HG03196 (cell line): ENCODE measurements around the gene SLC8B1.

Experiments
- ATAC-seq: cut with Tn5 transposase; IDR thresholded peaks from one replicate; pipeline ENCODE4 v1.9.1; 2021; ENCODE audit not compliant: unreplicated experiment

The SLC8B1 gene

GRCh38 chr12:113325916-113326315 lies 9.0 kb downstream of the SLC8B1 start:
- ATAC-seq: no peak

- no peak for ATAC-seq
Measured at GRCh38 chr12:113322343-113322742, 12.6 kb downstream of the SLC8B1 start.

- no peak for ATAC-seq
Measured at GRCh38 chr12:113320401-113320800, 14.5 kb downstream of the SLC8B1 start.

DNA sequence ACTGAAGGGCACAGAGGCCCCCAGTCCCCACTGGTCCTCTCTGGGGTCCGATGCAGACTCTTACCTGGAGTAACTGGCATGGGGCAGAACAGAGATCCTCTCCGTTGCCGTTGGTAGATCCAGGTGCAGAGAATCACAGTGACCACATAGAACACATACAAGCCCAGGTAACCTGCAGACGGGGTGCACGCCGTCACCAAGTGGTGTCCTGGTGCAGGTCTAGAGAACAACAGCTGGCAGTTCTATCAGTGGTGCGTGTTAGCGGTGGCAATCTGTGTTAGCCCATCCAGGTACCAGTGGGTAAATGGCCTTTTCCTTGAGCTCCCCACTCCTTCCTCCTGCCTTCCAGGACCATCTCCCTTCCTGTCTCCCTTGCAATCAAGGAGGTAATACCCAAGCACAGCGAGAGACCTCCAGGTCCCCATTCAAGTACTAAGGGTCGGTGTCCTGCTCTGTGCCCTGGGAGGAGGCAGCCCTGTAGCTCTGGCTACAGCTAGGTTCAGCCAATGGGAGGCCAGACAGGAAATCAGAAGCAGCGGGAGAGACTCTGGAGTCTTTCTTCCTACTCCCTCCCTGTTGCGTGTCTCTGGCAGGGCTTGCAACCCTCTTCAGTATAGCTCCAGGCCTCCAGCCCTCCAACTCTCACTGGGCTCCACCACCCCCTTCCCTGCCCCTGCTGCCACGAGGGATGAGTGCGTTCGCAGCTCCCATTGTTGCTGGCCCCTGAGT lies 15.8 kb downstream of the SLC8B1 start:
- ATAC-seq: no peak

DNA sequence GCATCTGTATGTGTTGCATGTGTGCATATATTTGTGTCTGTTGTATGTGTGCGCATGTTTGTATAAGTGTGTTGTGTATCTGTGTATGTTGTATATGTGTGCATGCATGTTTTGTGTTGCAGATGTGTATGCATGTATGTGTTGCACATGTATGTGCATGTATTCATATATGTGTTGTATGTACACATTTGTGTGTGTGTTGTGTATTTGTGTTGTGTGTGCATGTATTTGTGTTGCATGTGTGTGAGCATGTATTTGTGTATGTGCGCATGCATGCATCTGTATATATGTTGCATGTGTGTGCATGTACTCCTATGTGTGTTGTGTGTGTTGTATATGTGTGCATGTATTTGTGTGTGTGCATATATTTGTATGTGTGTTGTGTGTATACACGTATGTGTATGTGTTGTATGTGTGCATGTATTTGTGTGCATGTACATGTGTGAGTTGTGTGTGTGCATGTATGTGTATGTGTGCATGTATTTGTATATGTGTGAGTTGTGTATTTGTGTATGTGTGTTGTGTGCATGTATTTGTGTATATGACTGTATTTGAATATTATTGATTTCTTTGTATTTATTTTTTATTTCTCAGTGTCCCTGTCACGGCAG lies 16.8 kb downstream of the SLC8B1 start:
- no peak for ATAC-seq

GRCh38 chr12:113317122-113317521 lies 17.8 kb downstream of the SLC8B1 start:
- no peak for ATAC-seq

DNA sequence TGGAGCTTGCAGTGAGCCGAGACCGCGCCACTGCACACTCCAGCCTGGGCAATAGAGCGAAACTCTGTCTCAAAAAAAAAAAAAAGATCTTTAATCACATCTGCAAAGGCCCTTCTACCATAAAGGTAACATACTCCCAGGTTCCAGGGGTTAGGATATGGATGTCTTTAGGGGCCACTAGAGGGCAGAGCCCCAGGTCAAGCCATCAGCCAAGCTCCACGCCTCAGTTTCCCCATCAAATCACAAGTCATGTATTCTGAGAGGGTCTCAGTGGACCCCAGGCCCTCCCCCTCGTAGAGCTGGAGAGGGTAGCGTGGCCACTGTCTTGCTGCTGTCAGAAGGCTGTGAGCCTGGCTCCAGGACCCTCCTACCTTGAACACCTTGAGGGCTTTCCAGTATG lies 18.8 kb downstream of the SLC8B1 start:
- ATAC-seq: no peak

DNA sequence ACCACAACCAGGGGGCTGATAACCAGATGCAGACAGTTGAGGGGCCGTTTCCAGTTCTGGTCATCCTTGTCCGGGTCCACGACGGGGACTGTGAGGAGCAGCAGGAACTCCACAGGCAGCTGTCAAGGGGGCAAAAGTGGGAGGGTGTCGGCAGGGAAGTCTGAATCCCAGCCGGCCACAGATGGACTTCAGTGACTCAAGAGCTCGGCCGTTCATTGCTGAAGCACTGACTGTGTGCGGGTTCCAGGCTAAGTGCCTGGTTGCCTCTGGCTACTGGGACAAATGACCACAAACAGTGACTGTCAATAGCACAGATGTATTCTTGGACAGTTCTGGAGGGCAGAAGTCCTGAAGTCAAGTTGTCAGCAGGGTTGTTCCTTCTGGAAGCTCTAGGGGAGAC lies 19.6 kb downstream of the SLC8B1 start:
- ATAC-seq: no peak

DNA sequence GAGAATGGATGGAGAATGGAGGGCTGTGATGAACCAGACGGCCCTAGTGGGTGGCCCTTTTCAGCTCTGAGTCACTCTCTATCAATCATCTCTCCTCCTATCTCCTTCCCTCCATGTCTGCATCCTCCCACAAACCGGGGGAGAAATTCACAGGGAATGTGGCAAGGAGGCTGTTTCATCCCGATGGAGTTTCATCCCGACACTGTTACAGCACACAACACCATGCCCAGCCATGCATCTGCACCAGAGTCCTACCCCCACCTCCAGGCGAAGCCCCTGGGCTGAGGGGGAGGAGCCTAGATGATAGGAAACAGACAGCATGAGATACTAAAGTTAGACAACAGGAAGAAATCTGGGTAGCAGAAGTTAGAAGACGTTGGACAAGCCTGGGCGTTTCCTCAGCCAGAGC lies 20.8 kb downstream of the SLC8B1 start:
- no peak for ATAC-seq

DNA sequence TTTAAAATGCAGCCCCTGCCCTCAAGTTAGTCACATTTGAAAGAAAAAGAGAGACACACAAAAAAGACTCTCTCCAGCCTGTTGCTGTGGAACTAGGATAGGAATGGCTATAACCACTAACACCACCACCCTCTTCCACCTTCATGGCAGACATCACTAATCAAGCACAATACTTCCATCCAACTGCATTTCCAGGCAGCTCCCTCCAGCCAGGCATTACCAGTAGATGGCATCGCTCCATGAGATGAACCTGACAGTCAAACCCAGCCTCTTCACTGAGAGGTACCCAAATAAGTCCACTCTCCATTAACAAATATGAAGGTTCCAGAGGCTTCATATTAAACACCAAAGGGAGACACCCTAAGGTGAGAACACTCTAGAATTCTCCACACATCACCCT lies 24.4 kb downstream of the SLC8B1 start:
- ATAC-seq: no peak

DNA sequence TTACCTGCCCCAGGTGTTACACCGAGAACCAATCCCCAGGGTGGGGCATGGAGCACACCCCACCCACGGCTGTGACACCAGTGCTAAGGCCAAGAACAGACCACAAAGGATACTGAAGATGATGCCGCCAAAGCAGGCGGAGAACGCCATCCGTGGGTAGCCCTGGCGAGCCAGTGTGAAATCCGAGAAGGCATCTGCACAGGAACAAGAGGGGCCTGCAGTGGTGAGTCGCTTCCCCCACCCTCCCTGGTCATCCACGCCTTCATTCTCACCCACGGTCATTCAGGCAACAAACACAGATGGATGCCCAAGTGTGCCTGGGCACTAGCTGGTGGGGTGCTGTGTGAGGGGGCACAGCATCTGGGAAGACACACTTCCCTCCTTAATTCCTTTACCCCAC lies 28.5 kb downstream of the SLC8B1 start:
- no peak for ATAC-seq

- no peak for ATAC-seq
Measured at GRCh38 chr12:113305281-113305856, 29.5 kb downstream of the SLC8B1 start.

- no peak for ATAC-seq
Measured at GRCh38 chr12:113302886-113303640, 31.8 kb downstream of the SLC8B1 start.

- ATAC-seq: no peak
Measured at GRCh38 chr12:113302466-113302865, 32.4 kb downstream of the SLC8B1 start.

DNA sequence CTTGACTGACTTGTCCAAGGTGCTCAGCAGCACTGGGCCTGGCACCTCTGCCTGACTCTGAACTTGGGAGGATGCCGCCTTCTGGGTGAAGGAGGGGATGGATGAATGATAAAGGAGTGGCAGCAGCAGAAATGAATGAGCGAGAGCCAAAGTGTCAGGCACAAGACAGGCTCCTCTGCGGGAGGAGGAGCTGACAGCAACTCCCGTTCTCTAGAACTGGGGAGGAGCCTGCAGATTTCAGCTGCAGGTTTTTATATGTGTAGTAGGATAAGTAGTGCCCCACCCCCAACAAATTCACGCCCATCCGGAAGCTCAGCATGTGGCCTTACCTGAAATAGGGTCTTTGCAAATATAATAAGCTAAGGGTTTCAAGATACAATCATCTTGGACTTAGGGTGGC lies 33.1 kb downstream of the SLC8B1 start:
- ATAC-seq: no peak

DNA sequence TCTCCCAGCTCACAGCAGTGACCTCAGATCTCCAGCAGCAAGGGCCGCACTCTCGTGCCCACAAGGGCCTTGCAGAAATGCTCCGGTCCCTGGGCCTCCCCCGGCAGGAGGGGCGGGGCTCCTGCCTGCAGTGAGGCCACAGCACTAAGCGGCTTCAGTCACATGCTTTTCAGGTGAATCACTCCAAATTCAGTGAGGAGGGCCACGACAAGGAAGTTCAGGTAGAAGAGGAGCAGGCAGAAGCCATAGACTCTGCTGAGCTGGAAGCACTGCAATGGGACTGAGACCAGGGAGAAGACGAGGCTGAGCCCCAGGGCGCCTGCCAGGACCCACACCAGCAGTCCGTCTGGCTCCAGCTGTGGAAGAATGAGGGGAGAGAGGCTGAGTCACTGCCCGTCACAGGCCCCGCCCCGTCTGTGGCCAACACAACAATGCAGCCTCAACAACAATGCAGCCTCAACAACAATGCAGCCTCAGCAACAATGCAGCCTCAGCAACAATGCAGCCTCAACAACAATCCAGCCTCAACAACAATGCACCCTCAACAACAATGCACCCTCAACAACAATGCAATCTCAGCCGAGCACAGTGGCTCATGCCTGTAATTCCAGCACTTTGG lies 35.2 kb downstream of the SLC8B1 start:
- no peak for ATAC-seq

GRCh38 chr12:113298861-113299545 lies 35.9 kb downstream of the SLC8B1 start:
- no peak for ATAC-seq

DNA sequence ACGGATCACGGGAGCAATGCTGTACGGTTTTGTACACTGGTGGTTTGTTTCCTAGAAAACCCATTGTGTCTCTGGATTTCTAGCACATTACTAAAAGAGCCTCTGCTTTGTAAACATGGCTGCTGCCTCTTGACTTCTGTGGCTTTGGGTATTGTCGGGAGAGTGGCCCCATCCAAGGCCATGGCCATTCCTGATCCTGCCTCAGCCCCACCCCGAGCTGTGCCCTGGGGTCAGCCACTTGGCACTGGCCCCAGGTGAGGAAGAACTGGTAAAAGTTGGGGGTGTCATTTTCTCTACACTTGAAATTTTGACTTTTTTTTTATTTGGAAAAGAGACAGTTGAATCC lies 36.5 kb downstream of the SLC8B1 start:
- no peak for ATAC-seq

DNA sequence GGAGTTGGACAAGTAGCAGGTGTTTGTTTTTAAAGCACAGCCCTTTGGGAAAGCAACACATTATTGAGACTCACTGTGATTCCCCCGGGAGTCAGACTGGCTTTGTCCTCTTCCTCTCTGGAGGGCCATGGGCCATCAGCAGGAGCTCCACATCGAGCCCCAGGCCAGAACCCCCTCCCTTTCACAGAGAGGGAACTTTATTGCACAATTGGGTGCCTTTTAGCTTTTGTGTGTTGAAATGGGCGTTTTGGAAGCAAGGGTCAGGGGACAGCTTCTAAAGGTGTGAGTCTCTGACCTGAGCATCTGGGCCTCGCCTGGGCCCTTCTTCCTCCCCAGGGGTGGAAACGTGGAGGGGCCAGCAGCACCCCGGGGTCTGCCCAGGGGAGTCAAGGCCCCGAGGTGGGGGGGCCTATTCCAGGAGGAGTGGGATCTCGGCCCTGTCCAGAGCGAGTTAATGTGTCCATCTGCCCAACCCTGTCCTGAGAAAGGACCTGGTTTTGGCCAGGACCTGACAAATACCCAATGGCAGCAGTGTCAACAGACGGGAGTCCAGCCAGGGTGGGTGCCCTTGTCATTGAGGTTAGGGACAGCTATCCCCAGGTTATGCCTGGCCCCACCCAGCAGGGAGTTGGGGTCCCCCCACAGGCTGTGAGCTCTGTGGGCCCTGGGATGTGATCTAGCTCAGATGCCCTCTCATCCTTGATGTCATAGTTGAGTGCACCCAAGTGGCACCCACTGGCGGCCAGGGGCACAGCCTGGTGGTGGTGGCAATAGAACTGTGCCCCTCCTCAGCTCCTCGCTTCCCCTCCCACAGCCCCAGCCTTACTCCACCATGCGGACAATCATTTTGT lies 37.1 kb downstream of the SLC8B1 start:
- no peak for ATAC-seq

- no peak for ATAC-seq
Measured at GRCh38 chr12:113297214-113297587, 37.7 kb downstream of the SLC8B1 start.
